H9 (cell line): ENCODE data around the gene DGKD. TPM values are rescaled to one million over a fixed set of nuclear protein-coding genes. Genes with fewer than 3 reads are reported as not detected.

Source experiments
- DNase-seq: peaks from one replicate; pipeline ENCODE4 v3.0.0-alpha.2; 2017
- H2AFZ ChIP-seq: one replicate; pipeline ENCODE4 v1.6.1; 2013; ENCODE audit warnings: mild to moderate bottlenecking, low read length, control low read depth, moderate library complexity
- H2AK5ac ChIP-seq: 2 replicates; pipeline ENCODE4 v1.6.1; 2013; ENCODE audit warnings: low read length, control low read depth, mixed read lengths; ENCODE audit not compliant: insufficient read length
- H2BK120ac ChIP-seq: one replicate; pipeline ENCODE4 v1.6.1; 2013; ENCODE audit warnings: low read depth, mild to moderate bottlenecking, low read length, control low read depth, inconsistent platforms; ENCODE audit not compliant: poor library complexity, severe bottlenecking
- H2BK12ac ChIP-seq: 2 replicates; pipeline ENCODE4 v1.6.1; 2013; ENCODE audit warnings: low read length, control low read depth, mixed read lengths, low read depth; ENCODE audit not compliant: insufficient read length
- H2BK15ac ChIP-seq: 2 replicates; pipeline ENCODE4 v1.6.1; 2013; ENCODE audit warnings: low read depth, low read length, control low read depth
- H2BK20ac ChIP-seq: one replicate; pipeline ENCODE4 v1.6.1; 2013; ENCODE audit warnings: low read depth, mild to moderate bottlenecking, low read length, control low read depth, inconsistent platforms; ENCODE audit not compliant: poor library complexity, severe bottlenecking
- H2BK5ac ChIP-seq: 2 replicates; pipeline ENCODE4 v1.6.1; 2013; ENCODE audit warnings: low read length, control low read depth, mixed read lengths; ENCODE audit not compliant: insufficient read length
- H3K14ac ChIP-seq: 2 replicates; pipeline ENCODE4 v1.6.1; 2013; ENCODE audit warnings: low read length, control low read depth; ENCODE audit not compliant: insufficient read depth
- H3K18ac ChIP-seq: 2 replicates; pipeline ENCODE4 v1.6.1; 2013; ENCODE audit warnings: low read depth, mild to moderate bottlenecking, mixed read lengths, low read length, control low read depth; ENCODE audit not compliant: insufficient read length
- H3K23ac ChIP-seq: 2 replicates; pipeline ENCODE4 v1.6.1; 2013; ENCODE audit warnings: low read length, control low read depth, mixed read lengths, low read depth; ENCODE audit not compliant: insufficient read length
- H3K23me2 ChIP-seq: 2 replicates; pipeline ENCODE4 v1.6.1; 2013; ENCODE audit warnings: low read depth, mild to moderate bottlenecking, mixed read lengths, low read length, control low read depth; ENCODE audit not compliant: insufficient read length, poor library complexity, severe bottlenecking
- H3K27ac ChIP-seq: 2 replicates; pipeline ENCODE4 v1.5.1; 2013; ENCODE audit warnings: low read length, control low read depth, mixed read lengths, low read depth; ENCODE audit not compliant: insufficient read length
- H3K27me3 ChIP-seq: 2 replicates; pipeline ENCODE4 v1.6.1; 2013; ENCODE audit warnings: low read length, control low read depth, inconsistent platforms; ENCODE audit not compliant: insufficient read depth
- H3K4ac ChIP-seq: 2 replicates; pipeline ENCODE4 v1.6.1; 2013; ENCODE audit warnings: low read depth, mild to moderate bottlenecking, control low read depth, inconsistent platforms, low read length, moderate library complexity
- H3K4me1 ChIP-seq: 2 replicates; pipeline ENCODE4 v1.6.1; 2013; ENCODE audit warnings: low read length, control low read depth, inconsistent platforms; ENCODE audit not compliant: insufficient read depth
- H3K4me2 ChIP-seq: 2 replicates; pipeline ENCODE4 v1.6.1; 2013; ENCODE audit warnings: low read length, control low read depth, mixed read lengths; ENCODE audit not compliant: insufficient read length, insufficient read depth
- H3K56ac ChIP-seq: 2 replicates; pipeline ENCODE4 v1.6.1; 2013; ENCODE audit warnings: low read depth, mild to moderate bottlenecking, mixed read lengths, low read length, control low read depth; ENCODE audit not compliant: insufficient read length
- H3K79me1 ChIP-seq: 2 replicates; pipeline ENCODE4 v1.6.1; 2013; ENCODE audit warnings: low read depth, mild to moderate bottlenecking, moderate library complexity, low read length, control low read depth, inconsistent platforms; ENCODE audit not compliant: insufficient read depth, poor library complexity, severe bottlenecking
- H3K79me2 ChIP-seq: 2 replicates; pipeline ENCODE4 v1.6.1; 2013; ENCODE audit warnings: low read length, control low read depth, inconsistent platforms; ENCODE audit not compliant: insufficient read depth
- H3K9ac ChIP-seq: 2 replicates; pipeline ENCODE4 v1.6.1; 2013; ENCODE audit warnings: low read length, control low read depth, mixed read lengths; ENCODE audit not compliant: insufficient read length; ENCODE audit errors: extremely low read depth
- H3K9me3 ChIP-seq: one replicate; pipeline ENCODE4 v1.6.1; 2013; ENCODE audit warnings: low read depth, low read length, inconsistent platforms; ENCODE audit not compliant: control insufficient read depth
- H3T11ph ChIP-seq: one replicate; pipeline ENCODE4 v1.6.1; 2013; ENCODE audit warnings: mild to moderate bottlenecking, low read length, control low read depth, inconsistent platforms
- H4K20me1 ChIP-seq: one replicate; pipeline ENCODE4 v1.6.1; 2013; ENCODE audit not compliant: control insufficient read depth, insufficient read length, insufficient read depth
- H4K5ac ChIP-seq: 2 replicates; pipeline ENCODE4 v1.6.1; 2013; ENCODE audit warnings: low read depth, mild to moderate bottlenecking, mixed read lengths, low read length, control low read depth; ENCODE audit not compliant: insufficient read length
- H4K8ac ChIP-seq: replicated peaks from 2 replicates; pipeline ENCODE4 v1.6.1; 2013; ENCODE audit warnings: low read length, control low read depth, mixed read lengths, low read depth; ENCODE audit not compliant: insufficient read length
- H4K91ac ChIP-seq: 2 replicates; pipeline ENCODE4 v1.6.1; 2013; ENCODE audit warnings: low read depth, mild to moderate bottlenecking, moderate library complexity, mixed read lengths, low read length, control low read depth; ENCODE audit not compliant: insufficient read length
- H3K27ac Mint-ChIP-seq, 3 experiments: 2 replicates in 2 of 3; 3 replicates in 1 of 3; pipeline ENCODE4 v1.8.0; 2020 to 2021; ENCODE audit warnings: mixed read lengths in 3 of 3, mild to moderate bottlenecking in 1 of 3, moderate library complexity in 1 of 3
- H3K27me3 Mint-ChIP-seq: 2 replicates; pipeline ENCODE4 v1.8.0; 2021; ENCODE audit warnings: low read depth, mild to moderate bottlenecking, moderate library complexity, mixed read lengths
- H3K36me3 Mint-ChIP-seq, 3 experiments: 2 replicates in 2 of 3; 3 replicates in 1 of 3; pipeline ENCODE4 v1.8.0; 2020 to 2021; ENCODE audit warnings: low read depth in 3 of 3, mixed read lengths in 3 of 3; ENCODE audit not compliant: insufficient read depth in 1 of 3
- H3K4me1 Mint-ChIP-seq, 2 experiments: 2 replicates each; pipeline ENCODE4 v1.8.0; 2020; ENCODE audit warnings: mixed read lengths in 2 of 2
- H3K4me3 Mint-ChIP-seq, 2 experiments: 2 replicates in 1 of 2; 3 replicates in 1 of 2; pipeline ENCODE4 v1.8.0; 2020 to 2021; ENCODE audit warnings: mild to moderate bottlenecking in 2 of 2, mixed read lengths in 2 of 2, moderate library complexity in 1 of 2
- H3K9me3 Mint-ChIP-seq, 2 experiments: 2 replicates in 1 of 2; 3 replicates in 1 of 2; pipeline ENCODE4 v1.8.0; 2020; ENCODE audit warnings: mild to moderate bottlenecking in 2 of 2, mixed read lengths in 2 of 2, moderate library complexity in 1 of 2
- CTCF ChIP-seq: fragments of 200-600 bp; sonication (generic); conservative IDR thresholded peaks from 3 replicates; pipeline ENCODE4 v1.8.0; 2021; ENCODE audit warnings: antibody characterized with exemption, mild to moderate bottlenecking
- WGBS: extraction: QIAGEN DNeasy Blood & Tissue Kit; methylation state at CpG from one replicate; pipeline ENCODE4 v1.1.7; 2013; ENCODE audit warnings: missing lambda C conversion rate, low lambda C conversion rate, mixed read lengths; ENCODE audit not compliant: insufficient read length; ENCODE audit errors: extremely low coverage; 5-methylcytosine and 5-hydroxymethylcytosine counted together
- total RNA-seq: library from RNA; stranded (reverse); gene quantifications from 2 replicates; pipeline ENCODE4 v1.2.1, GENCODE V29; 2021

DGKD gene
- total RNA-seq, 1 experiment from 2014 or later = 20.7 TPM

- H3K23me2 ChIP-seq = no peaks in the 10 kb centered on the region
- no peaks in the 10 kb centered on the region for H3K79me2 ChIP-seq
- Mint-ChIP-seq H3K4me3 (peak overlapping the region in 1 of 2 experiments; percentile 45; a peak in 2 of 5 replicates), H3K27ac (peak overlapping the region in 2 of 3 experiments; percentile 77 to 92; a peak in 6 of 7 replicates), H3K4me1 (peaks cover 32 to 41% of the 10 kb centered on the region in 2 experiments), H3K36me3 (no peaks in the 10 kb centered on the region; a peak in 1 of 7 replicates), H3K27me3 (no peaks in the 10 kb centered on the region), H3K9me3 (no peaks in the 10 kb centered on the region)
- H3K14ac ChIP-seq = peak overlapping the region; percentile 59
- WGBS = no CpG with 5 or more reads among the region's 10 CpGs
- no peak overlapping the region for H3T11ph ChIP-seq
- no peak overlapping the region for H4K8ac ChIP-seq
- no peak for DNase-seq
- H3K4me2 ChIP-seq = no peak overlapping the region
- H3K27me3 ChIP-seq = no peaks in the 10 kb centered on the region
- no peak for TF ChIP-seq CTCF
- H2AK5ac ChIP-seq = no peak overlapping the region
- no peak overlapping the region for H2BK120ac ChIP-seq
- peak overlapping the region; percentile 21 for H3K18ac ChIP-seq
- no peak overlapping the region for H2AFZ ChIP-seq
- no peak overlapping the region for H3K4ac ChIP-seq
- H2BK12ac ChIP-seq = no peak overlapping the region
- no peak overlapping the region for H2BK15ac ChIP-seq
- H4K5ac ChIP-seq = no peak overlapping the region
- H2BK20ac ChIP-seq = no peak overlapping the region
- no peak overlapping the region for H4K91ac ChIP-seq
- H3K79me1 ChIP-seq = no peaks in the 10 kb centered on the region
- H3K56ac ChIP-seq = no peak overlapping the region
- H3K27ac ChIP-seq = no peak overlapping the region
- H4K20me1 ChIP-seq = peaks cover 2% of the 10 kb centered on the region
- no peak overlapping the region for H3K23ac ChIP-seq
- peaks cover 8% of the 10 kb centered on the region; the same call in 1 of the 2 replicates for H3K4me1 ChIP-seq
- no peak overlapping the region for H2BK5ac ChIP-seq
- no peak overlapping the region for H3K9ac ChIP-seq
- no peaks in the 10 kb centered on the region for H3K9me3 ChIP-seq
These were observed 65.5 kb downstream of the DGKD start for GRCh38 chr2:233419602-233420391.
